ENCODE results near the gene ASCL3. TPM values are rescaled to one million over a fixed set of nuclear protein-coding genes. Genes with fewer than 3 reads are reported as not detected.

ASCL3 gene
- polyA plus RNA-seq, 2 of the 4 experiments (the other 2 are of a cell fraction): not detected

DNA sequence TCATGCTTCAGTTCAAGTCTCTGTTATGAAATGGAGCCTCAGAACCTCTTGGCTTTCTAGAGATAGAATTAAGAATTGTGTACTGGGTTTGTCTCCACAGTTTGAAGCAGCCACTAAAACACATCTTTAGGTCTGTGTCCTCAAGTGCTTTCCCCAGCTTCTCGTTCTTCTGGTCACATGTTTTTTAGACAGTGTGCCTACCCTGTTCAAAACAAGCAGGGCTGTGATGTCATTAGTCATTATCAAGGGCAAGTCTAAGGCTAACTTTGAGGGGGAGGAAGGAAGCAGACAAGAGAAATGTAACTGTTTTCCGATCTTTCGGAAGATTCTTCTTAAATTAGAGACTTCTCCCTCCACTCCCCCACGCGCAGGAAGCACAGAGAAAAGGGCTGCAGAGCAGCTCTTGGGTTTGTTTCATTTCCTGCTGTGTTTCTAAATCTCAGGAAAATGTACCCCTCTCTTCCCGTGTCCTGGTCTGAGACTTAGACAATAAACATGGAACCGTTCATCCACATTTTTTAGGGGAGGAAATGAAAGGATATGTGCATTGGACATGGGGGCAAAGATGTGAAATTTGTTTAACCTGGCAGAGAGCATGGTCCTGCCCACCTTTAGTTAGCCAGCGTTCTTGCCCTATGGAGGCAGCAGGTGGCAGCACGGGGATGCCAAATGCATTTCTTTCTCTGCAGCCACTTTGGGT is 28.7 kb downstream of the ASCL3 start:
- Histone ChIP-seq H3K4me1 (peaks cover 33% of the 10 kb centered on the region), H3K4me2 (peak overlapping the region; percentile 17; the same call in 2 of the 3 replicates), H3K9me3 (no peaks in the 10 kb centered on the region), H3K4me3 (no peak overlapping the region), H3K27ac (no peak overlapping the region)
- CTCF ChIA-PET: interaction anchor here (0.6 to 3.3 kb wide), 27 partner anchors 9 to 592 kb away, joined by 3 to 63 read pairs (median 5); partner anchors contain the start of genes C11orf16 and TMEM9B
- ATAC-seq (no peak), FAIRE-seq (no peak), DNase-seq (ENCODE audit: low read depth in 1 of 2, low spot score in 1 of 2) (peak; percentile 29 to 40)
- POLR2A ChIA-PET: no interaction called here
- 37% methylated on average over 9 of the region's 9 CpGs for WGBS (ENCODE audit: missing lambda C conversion rate)
- TF ChIP-seq ZC3H11A (IDR thresholded peaks at IDR 0.05) (no peak), HOXB5 (CRISPR knock-in tag; IDR thresholded peaks at IDR 0.05) (no peak), SMC3 (IDR thresholded peaks at IDR 0.05) (peak; percentile 72), RAD21 (conservative IDR thresholded peaks at IDR 0.05 in 1 of 2, IDR thresholded peaks at IDR 0.05 in 1 of 2) (peak; percentile 75 to 78), ZFP36 (IDR thresholded peaks at IDR 0.05; ENCODE audit: borderline replicate concordance, partially characterized antibody) (no peak), EHMT2 (IDR thresholded peaks at IDR 0.05; ENCODE audit: low read depth) (no peak), GATA3 (IDR thresholded peaks at IDR 0.05; ENCODE audit: borderline replicate concordance) (no peak), NPAS2 (CRISPR knock-in tag; IDR thresholded peaks at IDR 0.05; ENCODE audit: borderline replicate concordance) (no peak), JUN (IDR thresholded peaks at IDR 0.05) (no peak), RARB (CRISPR knock-in tag; IDR thresholded peaks at IDR 0.05) (no peak), HOXA7 (CRISPR knock-in tag; IDR thresholded peaks at IDR 0.05) (no peak), HOXB13 (CRISPR knock-in tag; IDR thresholded peaks at IDR 0.05; ENCODE audit: low read depth) (no peak), CHD4 (IDR thresholded peaks at IDR 0.05; ENCODE audit: borderline replicate concordance) (no peak), CTCF (IDR thresholded peaks at IDR 0.05) (peak; percentile 79), KDM1A (IDR thresholded peaks at IDR 0.05; ENCODE audit: low read depth) (no peak), MAFK (IDR thresholded peaks at IDR 0.05; ENCODE audit: partially characterized antibody) (no peak), TFCP2L1 (CRISPR knock-in tag; IDR thresholded peaks at IDR 0.05) (no peak), FOXS1 (CRISPR knock-in tag; IDR thresholded peaks at IDR 0.05) (no peak)

DNA sequence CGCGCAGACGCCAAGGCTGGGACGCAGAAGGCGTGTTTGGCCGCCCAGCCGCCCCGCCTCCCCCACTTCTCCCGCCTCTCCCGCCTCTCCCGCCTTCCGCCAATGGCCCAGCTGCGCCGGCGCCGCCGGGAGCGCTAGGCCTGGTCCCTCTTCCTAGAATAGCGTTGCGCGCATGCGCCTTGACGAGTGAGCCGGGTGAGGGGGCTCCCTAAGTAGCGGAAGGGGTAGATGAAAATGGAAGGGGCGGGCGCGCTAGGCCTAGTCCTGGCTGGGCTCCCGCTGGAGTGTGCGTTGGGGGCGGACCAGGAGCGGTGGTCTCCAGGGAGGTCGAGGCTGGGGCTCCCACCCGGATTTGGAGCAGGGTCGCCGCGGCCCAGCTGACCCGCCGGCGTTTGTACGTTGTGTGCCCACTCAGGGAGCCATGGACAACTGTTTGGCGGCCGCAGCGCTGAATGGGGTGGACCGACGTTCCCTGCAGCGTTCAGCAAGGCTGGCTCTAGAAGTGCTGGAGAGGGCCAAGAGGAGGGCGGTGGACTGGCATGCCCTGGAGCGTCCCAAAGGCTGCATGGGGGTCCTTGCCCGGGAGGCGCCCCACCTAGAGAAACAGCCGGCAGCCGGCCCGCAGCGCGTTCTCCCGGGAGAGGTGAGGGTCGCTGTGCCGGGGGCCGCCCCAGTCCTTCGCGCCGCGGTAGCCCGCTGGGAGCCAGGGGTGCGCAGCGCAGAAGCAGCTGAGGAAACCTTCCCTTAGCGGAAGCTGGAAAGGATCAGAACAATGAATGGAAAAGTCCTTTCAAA is 31.6 kb downstream of the ASCL3 start, which contains the start of gene AKIP1:
AKIP1 (plus strand) TSS at position 161 of the 795 bp plus-strand sequence; CDS start at position 422, 261 bp downstream.
- POLR2A ChIA-PET: interaction anchor here (0.6 to 3.1 kb wide), 8 partner anchors 10 to 922 kb away, joined by 3 to 22 read pairs (median 6); partner anchors contain the start of genes RPL27A, TMEM9B and TRIM66
- TF ChIP-seq RAD21 (conservative IDR thresholded peaks at IDR 0.05 in 1 of 2, IDR thresholded peaks at IDR 0.05 in 1 of 2) (no peak), JUN (IDR thresholded peaks at IDR 0.05) (peak in 1 of 2 experiments; percentile 71; a peak in 1 of 5 replicates), EHF (CRISPR knock-in tag; IDR thresholded peaks at IDR 0.05) (no peak), PHF8 (IDR thresholded peaks at IDR 0.05; ENCODE audit: borderline replicate concordance, low read depth) (peak; percentile 71), E2F6 (IDR thresholded peaks at IDR 0.05; ENCODE audit: borderline replicate concordance, low read depth) (peak; percentile 44; the same call in 1 of the 2 replicates), MAX (IDR thresholded peaks at IDR 0.05) (peak; percentile 29), POLR2A (IDR thresholded peaks at IDR 0.05; ENCODE audit: low read length) (peak; percentile 77)
- FAIRE-seq: no peak
- no peaks in the 10 kb centered on the region for H3K9me3 ChIP-seq
- WGBS (ENCODE audit: missing lambda C conversion rate): under 1% methylated on average over 36 of the region's 68 CpGs
- H3K4me1 ChIP-seq: peaks cover 42% of the 10 kb centered on the region
- peak; percentile 92 to 93 for DNase-seq (ENCODE audit: low read depth in 1 of 2, low spot score in 1 of 2)
- ATAC-seq: peak; percentile 92 to 93
- H3K27ac ChIP-seq: peak within 1 kb of the TSS; percentile 98
- H3K4me3 ChIP-seq: peak within 1 kb of the TSS; percentile 87
- H3K4me2 ChIP-seq: peak within 1 kb of the TSS; percentile 94
- CTCF ChIA-PET: interaction anchor here (0.6 to 1.9 kb wide), 13 partner anchors 8 to 1388 kb away, joined by 3 to 12 read pairs (median 3); no protein-coding TSS in a partner anchor
